Mesenchymal stem cell (in vitro differentiated cells and primary cell): ENCODE data around the gene MSTN.

Experiments used
- DNase-seq: peaks from one replicate; pipeline ENCODE4 v3.0.0-alpha.2; 2013
- H2AFZ ChIP-seq: one replicate; pipeline ENCODE4 v1.6.1; 2013; ENCODE audit warnings: low read depth, mild to moderate bottlenecking, control low read depth, inconsistent platforms, low read length, moderate library complexity
- H2AK5ac ChIP-seq: 2 replicates; pipeline ENCODE4 v1.6.1; 2013; ENCODE audit warnings: low read length, moderate library complexity, mild to moderate bottlenecking, inconsistent platforms; ENCODE audit not compliant: severe bottlenecking
- H2BK120ac ChIP-seq: one replicate; pipeline ENCODE4 v1.6.1; 2013; ENCODE audit warnings: low read depth, mild to moderate bottlenecking, inconsistent platforms, low read length, moderate library complexity
- H2BK12ac ChIP-seq, 2 experiments: one replicate each; pipeline ENCODE4 v1.6.1; 2013; ENCODE audit warnings: inconsistent platforms in 2 of 2, low read length in 2 of 2, mild to moderate bottlenecking in 2 of 2, moderate library complexity in 2 of 2, control low read depth in 1 of 2
- H2BK15ac ChIP-seq: one replicate; pipeline ENCODE4 v1.6.1; 2013; ENCODE audit warnings: mild to moderate bottlenecking, low read depth, inconsistent platforms; ENCODE audit not compliant: poor library complexity, severe bottlenecking
- H2BK5ac ChIP-seq: 2 replicates; pipeline ENCODE4 v1.6.1; 2013; ENCODE audit warnings: low read depth, mild to moderate bottlenecking, low read length, control low read depth, inconsistent platforms; ENCODE audit not compliant: poor library complexity, severe bottlenecking
- H3K14ac ChIP-seq, 2 experiments: one replicate each; pipeline ENCODE4 v1.6.1; 2013; ENCODE audit warnings: inconsistent platforms in 2 of 2, low read length in 2 of 2, control low read depth in 1 of 2, mild to moderate bottlenecking in 1 of 2, moderate library complexity in 1 of 2
- H3K18ac ChIP-seq, 2 experiments: one replicate each; pipeline ENCODE4 v1.6.1; 2013; ENCODE audit warnings: inconsistent platforms in 2 of 2, low read length in 2 of 2, control low read depth in 1 of 2, low read depth in 1 of 2, mild to moderate bottlenecking in 1 of 2
- H3K23ac ChIP-seq, 2 experiments: one replicate each; pipeline ENCODE4 v1.6.1; 2013; ENCODE audit warnings: inconsistent platforms in 2 of 2, low read length in 2 of 2, mild to moderate bottlenecking in 2 of 2, moderate library complexity in 2 of 2, control low read depth in 1 of 2
- H3K27ac ChIP-seq: 2 replicates; pipeline ENCODE4 v1.5.1; 2013; ENCODE audit warnings: mild to moderate bottlenecking, moderate library complexity, low read length, control low read depth, inconsistent platforms; ENCODE audit not compliant: poor library complexity, severe bottlenecking
- H3K27me3 ChIP-seq, 2 experiments: 2 replicates each; pipeline versions ENCODE4 v1.6.1 to v1.7.0; 2013; ENCODE audit warnings: low read length in 2 of 2, mild to moderate bottlenecking in 2 of 2, moderate library complexity in 2 of 2, control low read depth in 1 of 2, inconsistent platforms in 1 of 2; ENCODE audit not compliant: control insufficient read depth in 1 of 2, insufficient read depth in 1 of 2
- H3K36me3 ChIP-seq, 2 experiments: 2 replicates each; pipeline versions ENCODE4 v1.6.1 to v1.7.0; 2013; ENCODE audit warnings: low read length in 2 of 2, control low read depth in 1 of 2, inconsistent platforms in 1 of 2, low read depth in 1 of 2, mild to moderate bottlenecking in 1 of 2; ENCODE audit not compliant: insufficient read depth in 2 of 2, control insufficient read depth in 1 of 2
- H3K4ac ChIP-seq, 2 experiments: one replicate each; pipeline ENCODE4 v1.6.1; 2013; ENCODE audit warnings: inconsistent platforms in 2 of 2, low read length in 2 of 2, mild to moderate bottlenecking in 2 of 2, moderate library complexity in 2 of 2, control low read depth in 1 of 2, low read depth in 1 of 2
- H3K4me1 ChIP-seq: 2 replicates; pipeline ENCODE4 v1.6.1; 2013; ENCODE audit warnings: low read depth, low read length, control low read depth; ENCODE audit not compliant: control insufficient read depth, insufficient read depth
- H3K4me2 ChIP-seq: 2 replicates; pipeline ENCODE4 v1.6.1; 2013; ENCODE audit warnings: low read length, mild to moderate bottlenecking, inconsistent platforms; ENCODE audit not compliant: poor library complexity, severe bottlenecking
- H3K4me3 ChIP-seq, 2 experiments: 2 replicates each; pipeline versions ENCODE4 v1.5.1 to v1.7.0; 2013; ENCODE audit warnings: low read length in 2 of 2, mild to moderate bottlenecking in 2 of 2, control low read depth in 1 of 2, low read depth in 1 of 2; ENCODE audit not compliant: insufficient read depth in 1 of 2
- H3K79me1 ChIP-seq: replicated peaks from 2 replicates; pipeline ENCODE4 v1.6.1; 2013; ENCODE audit warnings: mild to moderate bottlenecking, control low read depth, low read length, inconsistent platforms; ENCODE audit not compliant: poor library complexity, severe bottlenecking
- H3K9ac ChIP-seq: 2 replicates; pipeline ENCODE4 v1.7.0; 2013; ENCODE audit warnings: mild to moderate bottlenecking, low read length, moderate library complexity
- H3K9me3 ChIP-seq: 2 replicates; pipeline ENCODE4 v1.7.0; 2013; ENCODE audit warnings: mild to moderate bottlenecking, low read length; ENCODE audit not compliant: control insufficient read depth
- H4K8ac ChIP-seq: one replicate; pipeline ENCODE4 v1.6.1; 2013; ENCODE audit warnings: inconsistent platforms, mild to moderate bottlenecking, low read length, moderate library complexity
- H4K91ac ChIP-seq: one replicate; pipeline ENCODE4 v1.6.1; 2013; ENCODE audit warnings: mild to moderate bottlenecking, low read length, inconsistent platforms
- WGBS: methylation state at CpG from one replicate; pipeline ENCODE4 v1.1.7; 2013; ENCODE audit warnings: mixed read lengths; 5-methylcytosine and 5-hydroxymethylcytosine counted together

The MSTN gene

GRCh38 chr2:190099890-190100697 is 37.6 kb upstream of the MSTN start:
- no peak overlapping the region for H2BK15ac ChIP-seq
- H4K91ac ChIP-seq, result no peak overlapping the region
- H3K9me3 ChIP-seq, result peaks cover 27% of the 10 kb centered on the region
- no peak overlapping the region for H2BK12ac ChIP-seq
- H3K4me1 ChIP-seq, result no peaks in the 10 kb centered on the region
- no peak overlapping the region for H2AK5ac ChIP-seq
- no peak overlapping the region for H3K9ac ChIP-seq
- no peak overlapping the region for H3K27ac ChIP-seq
- H3K4me3 ChIP-seq, result no peak overlapping the region
- no peak overlapping the region for H3K4ac ChIP-seq
- H3K14ac ChIP-seq, result no peak overlapping the region
- WGBS, result 55% methylated on average over 2 of the region's 3 CpGs
- H3K23ac ChIP-seq, result no peak overlapping the region
- no peaks in the 10 kb centered on the region for H3K36me3 ChIP-seq
- no peak overlapping the region for H4K8ac ChIP-seq
- no peak overlapping the region for H2BK5ac ChIP-seq
- no peak overlapping the region for H3K4me2 ChIP-seq
- DNase-seq, result no peak
- no peaks in the 10 kb centered on the region for H3K79me1 ChIP-seq
- no peak overlapping the region for H3K18ac ChIP-seq
- no peak overlapping the region for H2BK120ac ChIP-seq
- no peaks in the 10 kb centered on the region for H3K27me3 ChIP-seq
- no peak overlapping the region for H2AFZ ChIP-seq

GRCh38 chr2:190098851-190099250 is 36.3 kb upstream of the MSTN start:
- Histone ChIP-seq H3K4me2 (no peak overlapping the region), H3K14ac (no peak overlapping the region), H2BK5ac (no peak overlapping the region), H3K27ac (no peak overlapping the region), H3K79me1 (no peaks in the 10 kb centered on the region), H2AFZ (no peak overlapping the region), H3K18ac (no peak overlapping the region), H3K9ac (no peak overlapping the region), H2BK15ac (no peak overlapping the region), H3K4me1 (no peaks in the 10 kb centered on the region), H4K8ac (no peak overlapping the region), H2BK12ac (no peak overlapping the region), H2BK120ac (no peak overlapping the region), H3K4ac (no peak overlapping the region), H3K23ac (no peak overlapping the region), H3K4me3 (no peak overlapping the region), H2AK5ac (no peak overlapping the region), H4K91ac (no peak overlapping the region), H3K36me3 (no peaks in the 10 kb centered on the region), H3K27me3 (no peaks in the 10 kb centered on the region), H3K9me3 (peaks cover 27% of the 10 kb centered on the region)
- DNase-seq, result no peak

DNA sequence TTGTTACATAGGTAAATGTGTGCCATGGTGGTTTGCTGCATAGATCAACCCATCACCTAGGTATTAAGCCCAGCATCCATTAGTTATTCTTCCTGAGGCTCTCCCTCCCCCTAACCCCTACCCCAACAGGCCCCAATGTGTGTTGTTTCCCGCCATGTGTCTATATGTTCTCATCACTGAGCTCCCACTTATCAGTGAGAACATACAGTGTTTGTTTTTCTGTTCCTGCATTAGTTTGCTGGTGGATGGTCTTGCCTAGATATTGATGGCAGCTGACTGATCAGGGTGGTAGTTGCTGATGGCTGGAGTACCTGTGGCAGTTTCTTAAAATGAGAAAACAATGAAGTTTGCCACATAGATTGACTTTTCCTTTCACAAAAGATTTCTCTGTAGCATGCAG is 34.6 kb upstream of the MSTN start:
- Histone ChIP-seq H3K9ac (no peak overlapping the region), H3K4ac (no peak overlapping the region), H3K23ac (no peak overlapping the region), H4K91ac (no peak overlapping the region), H3K79me1 (no peaks in the 10 kb centered on the region), H3K36me3 (no peaks in the 10 kb centered on the region), H3K4me3 (no peak overlapping the region), H2BK15ac (no peak overlapping the region), H3K27me3 (no peaks in the 10 kb centered on the region), H2BK12ac (no peak overlapping the region), H2AK5ac (no peak overlapping the region), H2BK5ac (no peak overlapping the region), H3K14ac (no peak overlapping the region), H3K4me2 (no peak overlapping the region), H2AFZ (no peak overlapping the region), H3K4me1 (no peaks in the 10 kb centered on the region), H4K8ac (no peak overlapping the region), H3K18ac (no peak overlapping the region), H2BK120ac (no peak overlapping the region), H3K27ac (no peak overlapping the region), H3K9me3 (peaks cover 18% of the 10 kb centered on the region)
- no peak for DNase-seq
- no CpG with 5 or more reads among the region's 1 CpG for WGBS

DNA sequence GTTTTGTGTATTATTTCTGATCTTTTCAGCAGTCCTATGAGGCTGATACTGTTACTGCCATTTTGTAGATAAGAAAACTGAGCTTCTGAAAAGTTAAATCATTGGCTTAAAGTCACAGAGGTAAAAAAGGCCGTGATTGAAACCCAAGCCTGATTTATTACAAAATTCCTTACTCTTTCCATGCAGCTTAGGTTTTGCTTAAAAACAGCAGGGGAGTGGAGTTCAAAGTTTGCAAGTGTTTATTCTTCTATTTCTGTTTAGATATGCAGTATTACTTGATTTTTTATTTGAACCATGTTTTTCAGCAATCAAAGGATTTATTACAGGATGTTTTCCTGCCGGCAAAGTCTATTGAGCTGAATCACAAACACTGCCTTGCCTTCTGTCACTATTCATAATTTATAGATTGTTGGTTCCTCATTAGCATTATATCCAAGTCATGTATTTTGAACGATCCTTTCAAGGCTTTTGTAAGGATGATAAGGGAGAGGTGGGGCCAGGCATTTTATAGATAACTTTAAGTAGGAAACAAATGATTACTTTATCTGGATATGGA is 31.9 kb upstream of the MSTN start:
- Histone ChIP-seq H3K4me1 (no peaks in the 10 kb centered on the region), H3K9me3 (peaks cover 6% of the 10 kb centered on the region), H3K27ac (no peak overlapping the region), H2AK5ac (no peak overlapping the region), H3K27me3 (no peaks in the 10 kb centered on the region), H3K9ac (peak overlapping the region; percentile 58), H3K23ac (no peak overlapping the region), H2BK5ac (no peak overlapping the region), H2AFZ (no peak overlapping the region), H3K4me3 (no peak overlapping the region), H2BK12ac (no peak overlapping the region), H3K14ac (no peak overlapping the region), H3K4ac (no peak overlapping the region), H2BK15ac (no peak overlapping the region), H4K91ac (no peak overlapping the region), H4K8ac (no peak overlapping the region), H3K36me3 (no peaks in the 10 kb centered on the region), H3K4me2 (no peak overlapping the region), H3K18ac (no peak overlapping the region), H3K79me1 (no peaks in the 10 kb centered on the region), H2BK120ac (no peak overlapping the region)
- DNase-seq, result no peak
- 75% methylated on average over 2 of the region's 3 CpGs for WGBS
